ENCODE data around the gene DNAAF5.

DNAAF5 gene

GRCh38 chr7:726084-726853 lies at the start of gene DNAAF5:
TSS of gene DNAAF5 (plus strand) at chr7:726699. CDS start at chr7:726721, 22 bp downstream.
- in situ Hi-C loops (cut with MboI; ENCODE audit: low sequenced_read_pairs): no loop called here

DNA sequence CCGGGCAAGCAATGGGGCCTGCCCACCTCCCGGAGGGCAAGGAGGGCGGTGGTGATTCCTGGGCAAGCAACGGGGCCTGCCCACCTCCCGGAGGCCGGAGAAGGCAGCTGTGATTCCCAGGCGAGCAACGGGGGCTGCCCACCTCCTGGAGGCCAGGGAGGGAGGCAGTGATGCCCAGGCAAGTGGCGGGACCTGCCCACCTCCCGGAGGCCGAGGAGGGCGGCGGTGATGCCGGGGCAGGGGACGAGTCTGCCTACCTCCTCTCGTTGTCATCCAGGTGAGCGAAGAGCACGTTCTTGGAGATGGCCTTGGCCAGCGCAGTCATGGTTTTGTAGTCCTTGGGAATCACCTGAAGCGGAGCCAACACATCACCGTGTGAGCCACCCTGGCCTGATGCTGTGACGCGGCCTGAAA lies 49.5 kb upstream of the DNAAF5 start:
- in situ Hi-C loops (cut with MboI; ENCODE audit: low sequenced_read_pairs): no loop called here

- in situ Hi-C loops (cut with MboI; ENCODE audit: low sequenced_read_pairs): no loop called here
Observed at GRCh38 chr7:680411-681127, 45.9 kb upstream of the DNAAF5 start.

GRCh38 chr7:681551-682307 lies 44.8 kb upstream of the DNAAF5 start:
- in situ Hi-C loops (cut with MboI; ENCODE audit: low sequenced_read_pairs): no loop called here

- in situ Hi-C loops (cut with MboI; ENCODE audit: low sequenced_read_pairs): no loop called here
Observed at GRCh38 chr7:682810-683209, 43.7 kb upstream of the DNAAF5 start.

DNA sequence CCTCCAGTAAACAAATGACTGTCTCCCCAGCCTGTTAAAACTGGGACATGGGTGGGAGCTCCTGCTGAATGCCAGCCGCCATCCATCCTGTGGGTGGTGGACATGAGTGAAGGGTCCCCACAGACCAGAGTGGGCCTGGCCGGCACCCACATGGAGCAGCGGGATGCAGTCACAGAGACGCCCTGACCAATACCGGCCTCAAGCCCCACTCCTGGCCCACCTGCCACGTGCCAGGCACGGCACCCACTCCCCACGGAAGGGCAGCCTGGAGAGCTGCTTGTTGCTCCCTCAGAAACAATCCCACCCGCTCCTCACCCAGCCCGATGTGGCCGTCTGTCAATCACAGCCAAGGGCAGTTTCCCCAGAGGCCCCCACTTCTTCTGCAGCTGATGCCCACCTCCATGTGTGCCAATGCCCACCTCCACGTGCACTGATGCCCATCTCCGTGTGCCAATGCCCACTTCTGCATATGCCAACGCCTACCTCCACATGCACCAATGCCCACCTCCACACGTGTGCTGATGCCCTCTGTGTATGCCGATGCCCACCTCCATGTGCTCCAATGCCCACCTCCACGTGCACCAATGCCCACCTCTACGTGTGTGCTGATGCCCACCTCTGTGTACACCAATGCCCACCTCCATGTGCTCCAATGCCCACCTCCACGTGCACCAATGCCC lies 42.8 kb upstream of the DNAAF5 start:
- in situ Hi-C loops (cut with MboI; ENCODE audit: low sequenced_read_pairs): no loop called here

DNA sequence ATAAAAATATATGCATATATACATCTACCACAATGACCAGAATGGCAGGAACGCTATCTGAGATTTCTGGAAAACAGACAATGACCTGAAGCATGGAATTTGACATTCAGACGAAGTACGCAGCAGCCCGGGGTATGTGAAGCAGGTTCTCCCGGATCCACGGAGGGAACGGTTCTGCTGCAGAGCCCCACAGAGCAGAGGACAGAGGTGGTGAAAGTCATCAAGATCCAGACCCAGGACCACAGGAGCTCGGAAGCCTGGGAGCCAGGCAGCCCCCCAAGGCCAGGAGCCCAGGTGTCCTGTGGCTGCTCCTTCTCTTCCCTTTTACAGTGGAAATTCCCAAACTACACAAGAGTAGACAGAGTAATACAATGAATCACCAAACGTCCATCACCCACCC lies 42.1 kb upstream of the DNAAF5 start:
- in situ Hi-C loops (cut with MboI; ENCODE audit: low sequenced_read_pairs): no loop called here

DNA sequence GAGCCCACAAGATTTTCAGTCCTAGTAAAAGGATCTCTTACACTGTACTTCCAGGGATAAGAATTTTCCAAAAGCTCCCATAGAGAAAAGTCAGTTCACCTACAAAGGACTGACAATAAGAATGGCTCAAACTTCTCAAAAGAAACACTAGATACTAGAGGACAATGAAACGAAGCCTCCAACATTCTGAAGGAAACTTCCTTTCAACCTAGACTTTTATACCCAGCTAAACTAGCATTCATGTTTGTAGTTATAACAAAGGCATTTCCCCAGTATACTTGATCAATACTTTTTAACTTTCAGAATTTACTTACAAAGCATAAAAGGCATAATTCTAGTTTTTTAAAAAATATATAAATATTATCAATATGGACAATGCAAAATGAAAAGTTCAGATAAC lies 41.0 kb upstream of the DNAAF5 start:
- in situ Hi-C loops (cut with MboI; ENCODE audit: low sequenced_read_pairs): no loop called here

GRCh38 chr7:690478-691360 lies 35.8 kb upstream of the DNAAF5 start:
- in situ Hi-C loops (cut with MboI; ENCODE audit: low sequenced_read_pairs): no loop called here

GRCh38 chr7:691361-692045 lies 35.0 kb upstream of the DNAAF5 start:
- in situ Hi-C loops (cut with MboI; ENCODE audit: low sequenced_read_pairs): no loop called here

GRCh38 chr7:693280-693679 lies 33.2 kb upstream of the DNAAF5 start:
- in situ Hi-C loops (cut with MboI; ENCODE audit: low sequenced_read_pairs): no loop called here

- in situ Hi-C loops (cut with MboI; ENCODE audit: low sequenced_read_pairs): no loop called here
Observed at GRCh38 chr7:696426-696811, 30.1 kb upstream of the DNAAF5 start.

DNA sequence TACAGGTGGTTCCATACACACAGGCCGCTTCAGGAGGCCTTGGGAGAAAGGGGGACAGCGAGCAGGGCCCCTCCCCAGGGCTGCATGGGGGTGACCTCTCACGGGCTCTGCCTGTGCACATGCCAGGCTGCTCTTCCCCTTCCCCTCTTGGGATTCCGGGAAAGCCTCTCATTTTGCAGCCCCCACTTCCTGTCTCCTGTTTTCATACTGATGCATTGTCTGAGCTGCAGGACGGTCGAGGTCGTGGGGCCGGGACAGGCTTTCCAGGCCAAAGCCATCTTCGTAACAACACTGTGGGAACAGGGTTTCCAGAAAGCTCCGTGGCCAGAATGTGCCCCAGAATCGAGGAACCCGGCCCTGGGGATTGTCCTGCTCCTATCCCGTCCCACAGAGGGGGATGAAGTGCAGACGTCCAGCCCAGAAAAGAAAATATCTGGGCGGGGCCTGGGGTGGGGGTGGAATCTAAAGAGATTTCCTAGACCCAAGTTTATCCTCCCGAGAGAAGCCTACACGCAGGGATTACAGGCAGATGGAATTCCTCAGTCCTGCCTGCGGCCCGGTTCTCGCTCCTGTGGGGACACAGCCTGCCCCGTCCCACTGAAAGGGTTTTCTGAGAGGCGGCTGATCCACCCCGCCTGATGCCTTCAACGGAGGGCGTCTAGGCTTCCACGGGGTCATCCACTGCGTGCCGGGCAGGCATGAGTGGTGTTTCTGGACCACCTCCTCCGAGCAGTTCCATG lies 29.5 kb upstream of the DNAAF5 start:
- in situ Hi-C loops (cut with MboI; ENCODE audit: low sequenced_read_pairs): no loop called here

GRCh38 chr7:698515-699475 lies 27.7 kb upstream of the DNAAF5 start:
- in situ Hi-C loops (cut with MboI; ENCODE audit: low sequenced_read_pairs): no loop called here

DNA sequence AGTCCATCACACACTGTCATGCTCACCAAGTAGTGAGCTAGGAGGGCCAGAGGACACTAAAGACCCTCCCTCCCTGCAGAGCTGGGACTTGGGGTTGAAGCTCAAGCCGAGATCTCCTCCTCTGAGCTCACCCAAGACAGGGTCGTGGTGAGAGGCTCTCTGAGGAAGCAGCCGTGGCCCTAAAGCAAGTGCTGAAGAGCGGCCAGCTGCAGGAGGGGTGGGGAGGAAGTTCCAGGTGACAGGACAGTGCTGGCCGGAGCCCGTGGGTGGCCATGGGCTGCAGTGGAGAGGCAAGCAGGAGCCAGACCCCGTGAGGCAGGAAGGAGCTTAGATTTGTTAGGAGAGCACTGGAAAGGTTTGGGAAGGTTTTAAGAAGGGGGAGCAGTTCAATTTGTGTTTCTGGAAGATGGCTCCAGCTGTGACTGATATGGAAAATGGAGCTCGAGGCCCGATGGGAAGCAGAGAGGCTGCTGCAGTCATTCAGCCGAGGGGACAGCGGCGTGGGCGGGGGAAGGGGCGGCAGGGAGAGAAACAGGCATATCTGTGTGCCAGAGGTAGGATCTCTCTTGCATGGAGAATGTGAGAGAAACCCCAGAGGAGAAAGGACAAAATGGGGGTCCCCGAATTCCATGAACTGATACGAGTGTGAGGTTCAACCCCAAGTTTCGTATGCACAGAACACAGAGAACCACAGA lies 26.9 kb upstream of the DNAAF5 start:
- in situ Hi-C loops (cut with MboI; ENCODE audit: low sequenced_read_pairs): no loop called here

DNA sequence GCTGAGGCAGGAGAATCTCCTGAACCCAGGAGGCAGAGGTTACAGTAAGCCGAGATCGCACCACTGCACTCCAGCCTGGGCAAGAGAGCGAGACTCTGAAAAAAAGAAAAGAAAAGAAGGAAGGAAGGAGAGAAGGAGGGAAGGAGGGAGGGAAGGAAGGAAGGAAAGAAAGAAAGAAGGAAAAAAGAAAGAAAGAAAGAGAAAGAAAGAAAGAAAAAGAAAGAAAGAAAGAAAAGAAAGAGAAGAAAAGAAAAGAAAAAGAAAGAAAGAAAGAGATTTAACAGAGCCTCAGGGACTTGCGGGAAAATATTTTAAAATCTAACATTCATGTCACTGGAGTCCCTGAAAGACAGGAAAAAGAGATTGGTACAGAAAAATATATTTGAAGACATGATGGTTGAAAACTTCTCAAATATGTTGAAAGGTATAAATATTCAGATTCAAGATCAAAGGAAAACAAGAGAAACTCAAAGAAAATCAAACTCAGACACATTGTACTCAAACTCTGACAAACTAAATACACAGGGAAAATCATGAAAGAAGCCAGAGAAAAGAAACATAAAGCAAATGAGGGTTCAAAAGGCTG lies 25.3 kb upstream of the DNAAF5 start:
- in situ Hi-C loops (cut with MboI; ENCODE audit: low sequenced_read_pairs): no loop called here

DNA sequence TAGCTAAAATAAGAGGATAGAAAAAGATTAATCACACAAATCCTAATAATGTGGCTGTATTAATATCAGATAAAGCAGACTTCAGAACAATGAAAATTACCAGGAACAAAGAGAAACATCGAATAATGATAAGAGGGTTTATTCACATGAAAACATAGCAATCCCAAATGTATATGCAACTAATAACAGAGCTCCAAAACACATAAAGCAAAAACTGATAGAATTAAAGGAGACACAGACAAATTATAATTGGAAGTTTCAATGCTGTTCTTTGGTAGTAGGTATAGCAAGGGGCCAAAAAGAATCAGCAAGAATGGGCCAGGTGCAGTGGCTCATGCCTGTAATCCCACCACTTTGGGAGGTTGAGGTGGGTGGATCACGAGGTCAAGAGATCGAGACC lies 23.4 kb upstream of the DNAAF5 start:
- in situ Hi-C loops (cut with MboI; ENCODE audit: low sequenced_read_pairs): no loop called here

All from HL-60/S4 treated with phorbol 12-myristate 13-acetate at 8.2 ng/mL for 4 days and 3 days (cell line).